NCI-H446 (cell line): Measurements from ENCODE around the gene ABCC5.

Source experiments
- DNase-seq, 2 experiments: peaks; one replicate each; lab custom pipeline; 2025; lab: John Stamatoyannopoulos, UW

The ABCC5 gene

DNA sequence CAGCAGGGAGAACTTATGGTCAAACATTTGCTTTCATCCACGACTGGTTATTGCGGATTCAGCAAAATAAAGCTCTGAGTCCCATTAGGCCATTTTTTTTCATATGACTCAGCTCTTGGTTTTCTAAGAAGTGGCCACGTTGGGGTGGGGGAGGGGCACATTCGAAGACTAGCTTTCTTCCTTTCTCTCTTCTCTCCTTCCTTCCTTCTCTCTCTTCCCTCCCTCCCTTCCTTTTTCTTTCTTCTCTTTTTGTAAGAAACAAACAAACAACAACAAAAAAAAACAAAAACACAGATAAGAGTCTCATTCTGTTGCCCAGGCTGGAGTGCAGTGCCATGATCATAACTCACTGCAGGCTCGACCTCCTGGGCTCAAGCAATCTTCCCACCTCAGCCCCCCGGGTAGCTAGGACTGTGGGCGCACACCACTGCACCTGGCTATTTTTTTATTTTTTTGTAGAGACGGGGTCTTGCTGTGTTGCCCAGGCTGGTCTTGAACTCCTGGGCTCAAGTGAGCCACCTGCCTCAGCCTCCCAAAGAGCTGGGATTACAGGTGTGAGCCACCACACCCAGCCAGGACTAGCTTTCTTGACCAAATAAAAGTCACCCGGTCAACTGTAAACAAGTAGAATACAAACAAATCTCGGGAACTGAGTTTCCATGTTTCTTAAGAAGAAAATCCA lies 41.6 kb downstream of the ABCC5 start:
- no peak for DNase-seq

DNA sequence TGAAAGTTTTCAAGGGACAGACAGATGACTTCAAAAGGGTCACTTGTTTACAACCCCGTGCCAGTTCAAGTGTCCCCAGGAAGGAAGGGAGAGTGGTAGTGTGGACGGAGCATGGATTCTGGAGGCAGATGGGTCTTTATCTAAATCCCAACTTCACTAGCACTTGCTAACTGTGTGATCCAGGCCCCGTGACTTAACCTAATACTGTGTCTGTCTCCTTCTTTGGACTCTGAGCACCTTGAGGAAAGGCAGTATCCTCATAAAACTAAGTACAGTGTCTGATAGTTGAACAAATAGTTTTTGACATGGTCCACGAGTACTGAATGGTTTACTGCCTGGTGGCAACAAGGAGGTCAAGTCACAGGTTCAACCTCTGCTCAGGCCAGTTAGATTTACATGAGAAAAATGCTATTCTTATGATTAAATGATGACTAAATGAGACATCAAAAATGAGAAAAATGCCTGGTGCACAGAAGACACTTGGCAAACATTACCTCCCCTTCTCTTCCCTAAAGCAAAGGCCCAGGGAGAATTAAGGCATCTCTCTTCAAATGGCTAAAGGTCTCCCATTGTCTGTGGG lies 48.9 kb downstream of the ABCC5 start:
- no peak for DNase-seq

DNA sequence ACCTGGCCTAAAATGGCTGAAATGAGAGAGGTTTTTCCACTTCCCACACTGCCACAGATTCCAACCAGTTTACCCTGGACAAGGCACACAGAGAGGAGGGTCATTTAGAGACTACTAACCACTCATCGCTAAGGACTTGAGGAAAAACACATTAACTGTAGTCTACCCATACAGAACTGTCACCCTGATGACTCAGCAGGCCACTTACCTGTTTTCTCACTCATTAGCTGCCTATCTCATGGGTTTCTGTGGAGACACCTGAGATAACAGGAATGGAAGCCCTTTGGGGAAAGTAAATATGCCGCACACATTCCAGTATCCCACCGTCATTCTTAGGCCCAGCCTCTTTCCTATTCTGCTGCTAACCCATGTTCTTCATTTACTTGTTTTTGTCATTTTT lies 50.0 kb downstream of the ABCC5 start:
- no peak for DNase-seq

GRCh38 chr3:183966361-183966791 lies 51.3 kb downstream of the ABCC5 start:
- no peak for DNase-seq

DNA sequence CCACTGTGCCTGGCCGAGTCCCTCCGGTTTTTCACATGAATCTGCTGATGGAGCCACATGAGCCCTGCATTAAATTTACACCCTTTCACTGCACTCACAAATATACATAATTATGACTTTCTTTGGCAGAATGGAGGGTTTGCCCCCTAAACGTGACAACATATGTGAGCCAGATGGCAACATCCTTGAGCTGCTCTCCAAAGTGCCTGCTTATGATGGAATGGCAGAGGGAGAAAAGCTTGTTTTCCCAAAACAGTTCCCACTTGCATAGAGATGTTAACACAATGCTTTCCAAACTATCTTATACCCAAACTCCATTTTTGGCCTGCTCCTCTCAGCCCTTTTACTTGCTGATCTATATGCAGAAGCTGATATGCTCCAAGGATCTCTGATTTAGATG lies 54.9 kb downstream of the ABCC5 start:
- no peak for DNase-seq

DNA sequence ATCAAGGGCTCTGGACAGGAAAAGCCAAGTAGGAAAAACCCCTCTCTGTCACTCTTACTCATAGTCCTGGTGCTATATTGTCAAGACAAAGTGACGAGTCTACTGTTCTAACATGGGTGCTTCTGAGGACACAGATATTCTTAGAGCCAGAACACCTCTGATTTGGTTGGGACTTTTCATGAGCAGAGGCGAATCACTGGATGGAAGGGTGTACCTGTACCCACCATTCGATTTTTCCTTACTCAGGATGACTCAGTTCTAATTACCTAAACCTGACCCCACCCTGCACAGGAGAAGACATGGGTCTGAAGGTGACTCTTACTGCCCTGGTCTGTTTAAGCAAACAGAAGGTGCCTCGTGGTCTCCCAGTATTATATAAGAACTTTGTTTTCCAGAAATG lies 58.5 kb downstream of the ABCC5 start:
- no peak for DNase-seq

GRCh38 chr3:183958775-183959174 lies 58.9 kb downstream of the ABCC5 start:
- no peak for DNase-seq

DNA sequence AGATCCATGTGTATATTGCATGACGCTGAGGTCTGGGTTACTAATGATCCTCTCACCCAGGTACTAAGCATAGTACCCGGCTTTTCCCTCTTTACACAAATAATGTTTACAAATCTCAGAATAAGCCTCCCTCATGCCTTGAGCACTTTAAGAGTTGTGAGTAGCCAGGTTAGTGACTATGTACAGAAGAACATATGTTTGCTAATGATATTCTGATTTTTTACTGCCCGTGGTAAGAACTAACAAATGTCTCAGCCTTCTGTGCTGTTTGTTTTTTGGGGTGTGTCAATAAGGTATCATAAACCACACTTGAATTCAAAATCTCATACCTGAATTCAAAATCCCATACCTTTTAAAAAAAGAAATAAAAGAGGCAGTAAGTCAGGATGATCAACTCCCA lies 59.5 kb downstream of the ABCC5 start:
- DNase-seq: no peak

DNA sequence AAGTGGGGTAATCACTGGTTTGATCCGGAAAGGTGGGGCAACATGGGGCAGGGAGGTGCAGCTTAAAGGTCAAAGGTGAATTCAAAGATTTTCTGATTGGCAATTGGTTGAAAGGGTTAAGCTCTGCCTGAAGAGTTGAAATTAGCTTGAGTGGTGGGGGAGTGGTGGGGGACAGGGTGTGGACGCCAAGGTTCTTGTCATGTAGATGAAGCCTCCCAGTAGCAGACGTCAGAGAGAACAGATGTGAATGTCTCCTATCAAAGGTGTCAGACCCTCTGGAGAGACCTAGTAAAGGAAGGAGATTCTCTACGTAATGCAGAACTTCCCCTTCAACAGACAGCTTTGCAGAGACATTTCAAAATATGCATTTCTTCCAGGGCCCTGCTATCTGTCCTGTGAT lies 62.8 kb downstream of the ABCC5 start:
- DNase-seq: no peak

DNA sequence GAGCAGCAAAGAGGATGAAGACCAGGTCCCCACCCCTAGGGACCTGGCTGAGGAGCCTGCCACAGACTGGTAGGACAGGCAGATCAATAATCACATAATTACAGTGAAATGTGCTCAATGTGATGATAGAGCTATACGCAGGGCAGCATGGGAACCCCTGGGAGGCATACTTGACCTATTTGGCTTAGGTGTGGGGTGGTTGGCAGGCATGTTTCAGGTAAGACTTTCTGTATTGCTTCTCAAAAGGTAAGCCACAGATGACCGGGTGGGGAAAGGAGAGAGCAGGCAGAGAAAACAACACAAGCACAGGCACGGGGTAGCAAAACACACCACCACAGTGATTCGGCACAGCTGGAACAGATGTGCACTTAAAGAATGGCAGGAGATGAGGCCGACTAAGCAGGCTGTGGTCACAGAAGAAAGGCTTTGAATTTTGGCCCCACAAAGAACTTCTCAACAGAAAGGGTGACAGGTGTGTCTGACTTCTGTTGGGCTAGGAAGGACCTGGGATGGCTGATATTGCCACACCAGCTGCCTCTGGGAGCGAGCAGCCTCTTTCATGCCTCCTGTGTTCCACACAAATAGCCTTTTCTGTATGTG lies 64.1 kb downstream of the ABCC5 start:
- no peak for DNase-seq

- no peak for DNase-seq
Measured at GRCh38 chr3:183951459-183951858, 66.2 kb downstream of the ABCC5 start.

GRCh38 chr3:183949690-183950089 lies 68.0 kb downstream of the ABCC5 start:
- DNase-seq: no peak

DNA sequence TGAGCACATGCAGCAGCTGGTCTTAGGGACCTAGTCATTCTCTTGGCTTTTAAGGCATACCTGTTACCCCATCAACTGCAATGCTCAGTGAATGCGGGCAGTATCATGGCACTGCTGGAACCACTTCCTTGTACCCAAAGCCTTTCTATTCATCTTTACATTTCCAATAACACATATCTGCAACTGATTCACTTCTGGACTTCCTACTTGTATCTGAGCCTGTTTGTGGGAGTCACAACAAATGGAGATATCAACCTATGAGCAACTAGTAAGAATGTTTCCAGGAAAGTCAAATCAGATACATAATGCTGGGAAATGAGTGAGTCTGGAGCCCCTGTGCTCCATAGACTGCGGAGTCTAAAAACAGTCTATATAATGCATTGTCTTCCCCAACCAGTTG lies 71.6 kb downstream of the ABCC5 start:
- DNase-seq: no peak

- no peak for DNase-seq
Measured at GRCh38 chr3:183944775-183945174, 72.9 kb downstream of the ABCC5 start.

- DNase-seq: no peak
Measured at GRCh38 chr3:183943739-183944138, 73.9 kb downstream of the ABCC5 start.

DNA sequence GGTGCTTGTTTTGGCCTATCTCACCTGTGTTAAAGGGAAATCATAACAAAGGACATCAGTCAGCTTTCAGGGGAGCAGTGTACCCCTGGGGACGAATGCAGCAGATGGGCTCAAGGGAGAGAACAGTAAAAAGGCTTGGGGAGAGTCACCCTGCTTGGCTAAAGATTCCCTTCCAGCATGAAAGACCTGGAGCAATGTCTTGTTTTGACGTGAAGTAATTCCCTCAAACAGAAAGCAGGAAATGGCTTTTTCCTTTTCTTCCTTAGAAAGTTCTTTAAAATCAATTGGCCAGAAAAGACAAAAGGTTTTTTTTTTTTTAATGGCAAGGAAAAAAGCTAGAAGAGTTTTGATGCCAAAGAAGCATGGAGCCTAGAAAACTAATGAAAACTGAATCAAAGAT lies 76.5 kb downstream of the ABCC5 start:
- no peak for DNase-seq

- no peak for DNase-seq
Measured at GRCh38 chr3:183937601-183938286, 79.9 kb downstream of the ABCC5 start.

GRCh38 chr3:183933160-183933559 lies 84.5 kb downstream of the ABCC5 start:
- DNase-seq: no peak

DNA sequence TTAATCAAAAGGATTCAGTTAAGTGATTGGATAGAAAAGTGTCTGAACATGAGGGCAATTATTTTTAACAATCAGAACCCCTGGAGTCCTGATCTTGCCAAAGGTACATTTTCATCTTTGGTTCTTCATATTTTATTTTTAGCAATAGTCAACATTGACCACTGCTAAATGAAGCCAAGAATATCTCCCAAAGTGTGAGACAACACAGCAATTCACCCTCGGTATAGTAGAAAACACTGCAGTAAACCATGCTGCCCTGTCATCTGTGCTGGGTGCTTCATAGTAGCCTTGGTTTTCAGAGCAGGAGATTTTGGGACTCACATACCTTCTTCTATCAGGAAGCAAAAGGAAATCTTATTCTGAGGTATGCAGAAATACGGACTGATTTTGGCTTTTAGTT lies 85.8 kb downstream of the ABCC5 start:
- DNase-seq: no peak

GRCh38 chr3:183930086-183930485 lies 87.6 kb downstream of the ABCC5 start:
- no peak for DNase-seq

GRCh38 chr3:183927059-183927458 lies 90.6 kb downstream of the ABCC5 start:
- no peak for DNase-seq

DNA sequence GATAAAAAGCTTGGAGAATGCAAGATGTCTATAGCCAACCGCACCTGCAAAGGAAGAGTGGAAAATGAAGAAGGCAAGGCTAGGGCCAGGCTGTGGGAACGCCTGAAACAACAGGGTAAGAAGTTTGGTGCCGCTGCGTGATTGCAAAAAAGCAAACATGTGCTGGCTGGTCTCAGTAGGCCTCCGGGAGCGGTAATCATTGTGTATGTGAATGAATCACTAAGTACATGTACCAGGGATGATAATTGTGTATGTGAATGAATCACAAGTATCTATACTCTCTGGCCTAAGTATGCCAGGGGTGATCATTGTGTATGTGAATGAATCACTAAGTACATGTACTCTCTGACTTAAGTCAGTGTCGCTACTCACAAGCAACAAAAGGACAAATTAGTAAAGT lies 92.7 kb downstream of the ABCC5 start:
- no peak for DNase-seq

GRCh38 chr3:183924543-183924942 lies 93.1 kb downstream of the ABCC5 start:
- no peak for DNase-seq
